Measurements from ENCODE around the gene TRIM17.

Gene TRIM17

DNA sequence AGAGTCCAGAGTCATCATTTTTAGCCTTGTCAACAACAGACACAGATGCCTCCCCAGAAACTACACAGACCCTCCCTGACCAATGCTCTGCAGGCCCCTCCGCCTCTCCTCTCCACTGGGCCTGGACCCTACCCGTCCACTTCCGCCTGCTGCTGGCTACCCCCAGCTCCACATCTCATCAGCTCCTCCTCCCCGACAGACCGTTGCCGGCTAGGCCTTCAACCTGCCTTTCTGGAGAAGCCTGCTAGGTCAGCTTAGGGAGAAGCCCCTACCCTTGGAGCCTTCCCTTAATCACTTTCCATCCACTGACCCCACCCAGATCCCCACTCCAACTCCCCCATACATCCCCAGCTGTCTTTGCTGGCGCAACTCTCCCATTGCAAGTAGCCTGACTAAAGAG, 1.4 kb downstream of the TRIM17 start:
- no peak for DNase-seq

DNA sequence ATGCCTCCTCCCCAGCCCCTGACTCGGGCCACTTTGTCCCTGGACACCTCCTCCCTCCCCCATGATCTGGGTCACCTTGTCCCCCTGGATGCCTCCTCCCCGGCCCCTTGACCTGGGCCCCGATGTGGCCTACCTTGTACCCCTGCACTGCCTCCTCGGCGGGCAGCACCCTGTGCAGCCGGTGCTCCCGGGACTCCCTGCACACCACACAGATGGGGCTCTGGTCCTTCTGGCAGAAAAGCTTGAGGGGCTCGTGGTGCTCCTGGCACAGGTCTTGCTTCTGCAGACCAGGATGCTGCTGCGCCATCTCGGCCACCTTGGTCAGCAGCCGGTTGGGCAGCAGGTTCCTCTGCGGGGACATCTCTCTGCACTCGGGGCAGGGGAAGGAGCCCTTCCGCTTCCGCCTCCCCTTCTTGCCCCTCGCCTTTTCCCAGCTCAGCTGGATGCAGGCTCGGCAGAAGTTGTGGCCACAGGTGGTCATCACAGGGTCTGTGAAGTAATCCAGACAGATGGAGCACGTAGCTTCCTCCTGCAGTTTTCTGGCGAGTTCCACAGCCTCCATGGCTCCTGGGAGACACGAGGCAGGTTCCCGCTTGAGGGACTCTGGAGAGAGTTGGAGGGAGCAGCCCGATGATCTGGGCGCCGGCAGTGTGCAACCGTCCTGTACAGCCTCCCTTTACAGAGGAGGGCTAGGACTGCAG, 2.0 kb downstream of the TRIM17 start:
- no peak for DNase-seq

DNA sequence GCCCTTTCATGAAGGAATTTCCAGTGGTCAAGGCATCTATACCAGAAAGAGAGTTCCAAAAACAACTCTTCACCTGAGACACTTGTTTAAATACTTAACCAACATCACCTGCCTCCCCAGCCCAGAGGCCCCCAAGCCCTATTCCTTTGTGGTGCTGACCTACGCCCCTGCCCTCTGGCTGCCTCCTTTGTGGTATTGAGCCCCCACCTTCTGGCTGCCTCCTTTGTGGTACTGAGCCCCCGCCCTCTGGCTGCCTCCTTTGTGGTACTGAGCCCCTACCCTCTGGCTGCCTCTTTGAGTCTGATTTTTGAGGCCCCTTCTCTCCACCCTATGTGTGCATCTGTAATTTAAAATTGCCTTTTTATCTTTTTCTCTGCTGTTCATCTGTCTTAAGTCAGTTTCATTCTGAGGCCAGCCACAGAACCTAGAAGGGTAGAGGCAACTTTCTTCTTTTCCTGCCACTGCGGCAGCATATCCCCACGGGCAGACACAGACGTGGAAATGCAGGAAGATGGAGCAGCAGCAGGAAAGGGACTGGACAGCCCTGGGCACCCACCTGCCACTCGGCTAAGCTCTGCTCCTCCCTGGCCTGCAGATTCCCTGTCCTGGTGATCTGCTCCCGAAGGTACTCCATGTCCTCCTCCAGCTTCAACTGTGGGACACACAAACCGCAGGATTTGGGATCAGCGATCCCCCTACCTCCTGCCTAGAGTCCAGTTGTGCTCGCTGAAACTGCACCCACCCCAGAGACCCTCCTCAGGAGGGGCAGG, 3.2 kb downstream of the TRIM17 start:
- DNase-seq: no peak

DNA sequence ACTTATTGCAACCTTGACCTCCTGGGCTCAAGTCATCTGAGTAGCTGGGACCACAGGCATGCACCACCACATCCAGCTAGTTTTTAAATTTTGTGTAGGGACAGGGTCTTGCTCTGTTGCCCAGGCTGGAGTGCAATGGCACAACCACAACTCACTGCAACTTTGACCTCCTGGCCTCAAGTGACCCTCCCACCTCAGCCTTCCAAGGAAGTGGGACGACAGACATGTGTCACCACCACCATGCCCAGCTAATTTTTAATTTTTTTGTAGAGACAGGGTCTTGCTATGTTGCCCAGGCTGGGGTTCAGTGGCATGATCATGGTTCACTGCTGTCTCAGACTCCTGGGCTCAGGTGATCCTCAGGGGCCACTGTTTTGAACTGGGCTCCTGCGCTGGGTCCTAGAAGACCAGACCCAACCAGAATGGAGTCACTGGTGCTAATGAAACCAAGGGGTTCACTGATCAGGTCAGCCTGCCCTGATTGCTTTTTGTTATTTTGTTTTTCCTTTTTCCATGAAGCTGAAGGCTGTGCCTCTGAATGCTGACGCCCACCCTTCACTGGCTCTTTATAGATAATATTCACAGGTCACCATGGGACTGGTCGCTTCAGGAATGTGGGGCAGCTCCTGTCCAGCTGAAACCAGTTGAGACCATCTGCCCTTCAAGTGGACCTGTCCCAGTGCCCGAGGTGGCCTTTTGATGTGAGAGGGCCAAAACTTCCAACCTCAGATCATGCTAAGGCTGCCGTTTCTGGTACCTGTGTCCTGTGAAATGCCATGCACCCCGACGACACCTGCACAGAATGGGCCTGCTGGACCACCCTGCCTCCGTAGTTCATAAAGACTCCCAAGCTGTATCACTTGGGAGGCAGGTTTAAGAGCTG, 4.9 kb downstream of the TRIM17 start:
- no peak for DNase-seq

DNA sequence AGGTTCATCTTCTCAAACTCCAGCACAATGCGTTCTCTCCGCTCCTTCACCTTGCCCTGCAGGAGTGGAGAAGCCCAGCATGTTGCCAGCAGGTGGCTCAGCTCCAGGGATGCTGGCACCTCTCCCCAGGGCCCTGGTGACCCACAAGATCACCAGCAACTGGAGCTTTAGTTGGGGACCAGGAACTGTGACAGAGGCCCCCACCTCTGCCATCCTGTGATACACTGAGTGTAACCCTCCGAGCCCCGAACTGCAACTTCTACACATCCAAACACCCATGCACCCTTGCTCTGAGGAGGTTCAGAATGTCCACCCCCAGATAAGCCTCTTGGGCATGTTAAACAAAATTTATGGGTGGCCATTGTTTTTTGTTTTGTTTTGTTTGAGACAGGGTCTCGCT, 5.5 kb downstream of the TRIM17 start:
- no peak for DNase-seq

DNA sequence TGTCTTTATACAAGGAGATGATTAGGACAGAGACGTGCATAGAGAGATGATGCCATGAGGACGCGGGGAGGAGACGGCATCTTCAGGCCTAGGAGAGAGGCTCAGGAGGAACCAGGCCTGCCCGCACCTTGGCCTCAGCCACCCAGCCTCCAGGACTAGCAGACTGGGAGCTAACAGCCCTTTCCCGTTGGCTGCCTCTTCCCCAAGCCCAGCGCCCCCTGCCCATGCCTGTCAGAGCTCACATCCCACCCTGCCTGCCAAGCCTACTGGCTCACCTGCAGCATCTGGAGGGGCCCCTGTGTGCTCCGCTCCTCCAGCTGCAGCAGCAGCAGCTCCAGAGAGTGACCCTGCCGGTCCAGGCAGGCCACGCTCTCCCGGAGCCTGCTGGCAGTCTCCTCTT, 6.0 kb downstream of the TRIM17 start:
- DNase-seq: peak; percentile 24

DNA sequence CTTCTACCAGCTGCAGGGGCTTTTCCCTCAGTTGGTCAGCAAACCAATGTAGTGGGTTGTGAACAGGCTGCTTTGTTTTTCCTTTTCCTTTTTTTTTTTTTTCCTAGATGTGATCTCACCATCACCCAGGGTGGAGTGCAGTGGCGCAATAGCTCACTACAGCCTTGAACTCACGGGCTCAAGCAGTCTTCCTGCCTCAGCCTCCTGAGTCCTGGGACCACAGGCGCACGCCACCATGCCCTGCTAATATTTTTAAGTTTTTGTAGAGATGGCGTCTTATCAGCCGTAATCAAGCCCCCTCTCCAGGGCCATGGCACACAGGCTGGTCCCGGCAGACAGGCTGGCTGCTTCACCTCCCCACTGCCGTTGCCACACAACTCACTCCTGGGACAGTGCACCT, 6.6 kb downstream of the TRIM17 start:
- no peak for DNase-seq

DNA sequence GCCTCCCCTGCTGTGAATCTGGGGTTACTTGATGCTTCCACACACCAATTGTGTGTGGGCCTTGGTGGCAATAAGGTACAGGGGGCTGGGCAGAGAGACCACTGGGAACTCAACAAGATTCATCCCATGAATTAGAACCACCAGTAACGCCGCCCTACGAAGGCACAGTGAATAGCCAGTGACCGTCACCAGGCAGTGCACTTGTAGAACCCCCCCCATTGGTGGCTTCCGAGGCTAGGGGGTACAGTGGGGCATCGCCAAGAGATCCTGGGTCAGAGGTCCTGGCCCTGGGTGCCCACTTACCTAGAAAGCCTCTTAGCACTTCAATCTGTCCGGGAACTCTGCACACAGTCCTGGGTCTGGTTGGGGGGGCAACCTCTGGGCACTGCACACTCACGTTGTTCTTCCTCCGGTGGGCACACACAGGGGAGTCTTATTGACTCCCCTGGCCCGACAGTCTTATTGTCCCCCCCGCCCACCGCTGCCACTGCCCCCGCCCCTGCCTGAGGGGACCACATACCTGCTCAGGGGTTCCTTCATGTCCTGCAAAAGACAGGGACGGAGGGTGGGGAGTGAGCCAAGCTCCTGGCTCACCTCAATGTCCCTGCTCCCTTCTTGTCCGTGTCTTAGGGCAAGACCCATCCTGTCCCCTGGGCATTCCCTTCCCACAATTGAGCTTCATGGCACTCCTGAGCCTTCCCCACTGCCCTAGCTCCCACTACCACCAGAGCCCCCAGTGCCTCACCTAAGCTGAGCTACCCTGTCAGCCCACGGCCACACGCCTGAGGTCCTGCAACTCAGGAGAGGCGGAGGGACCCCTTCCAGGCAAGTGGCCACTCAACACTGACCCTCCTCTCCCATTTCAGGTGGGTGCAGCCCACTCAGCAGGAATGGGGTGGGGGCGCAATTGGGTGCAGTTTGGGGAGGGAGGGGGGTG, 7.5 kb downstream of the TRIM17 start:
- DNase-seq: peak; percentile 17

DNA sequence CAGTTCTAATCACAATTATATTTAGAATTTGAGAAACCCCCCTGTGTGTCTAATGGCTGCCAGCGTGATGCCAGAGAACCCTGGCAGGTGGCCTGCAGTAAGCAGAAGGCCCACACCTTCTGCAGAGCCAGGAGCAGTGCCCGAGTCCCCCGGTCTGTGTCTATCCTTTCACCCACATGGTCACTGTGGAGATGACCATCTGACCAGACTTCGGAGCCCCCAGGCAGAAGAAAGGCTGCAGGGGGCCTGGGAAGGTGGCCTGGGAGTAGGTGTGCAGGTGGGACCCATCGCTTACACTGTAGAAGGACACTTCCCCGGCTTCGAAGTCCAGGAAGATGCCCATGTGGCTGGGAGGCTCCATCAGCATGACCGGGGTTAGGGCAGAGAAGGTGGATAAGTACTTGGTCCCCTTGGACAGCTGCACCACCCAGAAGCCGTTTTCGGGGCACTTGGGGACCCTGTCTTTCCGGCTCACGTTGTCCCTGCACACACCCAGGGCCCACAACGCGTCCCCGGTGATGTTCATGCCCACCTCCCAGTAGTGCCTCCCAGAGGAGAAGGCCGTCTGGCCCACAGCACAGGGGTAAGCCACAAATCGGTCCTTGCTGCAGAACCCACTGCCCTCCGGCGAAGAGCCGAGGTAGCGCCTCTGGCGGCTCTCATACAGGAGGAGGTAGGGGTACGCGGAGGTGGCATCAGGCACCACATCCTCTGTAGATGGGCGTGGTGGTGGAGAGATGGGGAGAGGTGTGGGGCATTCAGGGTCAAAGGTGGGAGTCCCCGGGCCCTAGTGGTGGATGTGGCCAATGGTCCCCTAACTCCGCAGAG, 8.4 kb downstream of the TRIM17 start:
- DNase-seq: peak; percentile 37

DNA sequence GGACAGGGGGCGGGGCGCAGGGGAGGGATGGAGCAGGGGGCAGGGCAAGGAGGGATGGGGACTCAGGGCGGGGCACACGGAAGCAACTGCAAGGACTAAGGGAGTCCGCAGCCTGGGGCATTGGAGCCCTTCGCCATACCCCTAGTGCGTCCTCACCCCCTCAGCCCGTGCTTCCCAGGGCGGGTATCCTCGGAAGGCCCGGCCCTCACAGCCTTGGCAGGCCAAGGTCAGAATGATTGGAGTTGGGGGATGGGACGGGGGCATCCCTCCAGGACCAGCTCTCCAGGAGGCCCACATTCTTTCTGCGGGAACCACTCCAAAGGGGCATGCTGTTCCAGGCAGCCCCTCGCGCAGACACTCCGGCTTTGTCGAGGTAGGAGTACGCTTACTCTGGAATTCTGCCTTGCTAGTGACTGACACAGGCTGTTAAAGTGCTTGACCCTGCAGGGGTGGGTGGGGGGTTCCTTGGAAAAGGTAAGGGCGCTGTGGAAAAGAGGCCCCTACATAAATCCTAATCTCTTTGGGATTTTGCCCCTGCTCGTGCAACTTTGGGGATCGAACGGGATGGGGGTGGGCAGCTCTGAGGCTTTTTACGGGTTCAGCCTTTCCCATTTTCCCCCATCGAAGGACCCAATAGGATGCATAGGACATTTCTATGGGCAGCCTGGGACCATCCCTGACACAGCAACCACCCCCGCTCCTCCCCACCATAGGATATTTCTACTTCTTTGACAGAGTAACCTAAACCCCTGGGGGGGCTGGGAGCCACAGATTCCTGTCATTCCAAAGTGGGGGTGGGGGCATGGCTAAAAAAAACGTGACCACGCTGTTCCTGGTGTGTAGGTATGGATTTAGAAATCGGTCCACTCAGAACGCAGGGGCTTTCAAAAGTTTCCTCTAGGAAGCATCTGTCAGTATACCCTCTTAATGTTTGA, 9.3 kb downstream of the TRIM17 start:
- DNase-seq: peak; percentile 21

DNA sequence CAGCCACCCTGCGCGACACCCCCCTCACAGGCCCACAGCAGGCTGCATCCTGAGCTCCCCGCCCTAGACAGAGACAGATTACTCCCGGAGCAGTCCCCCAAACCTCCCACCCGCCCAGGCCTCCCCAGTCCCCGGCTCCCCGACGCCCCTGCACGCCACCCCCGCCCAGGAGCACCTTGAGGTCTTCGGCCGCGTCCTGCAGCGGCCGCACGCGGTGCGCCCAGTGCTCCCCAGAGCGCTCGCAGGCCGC, 10.8 kb downstream of the TRIM17 start:
- DNase-seq: no peak

DNA sequence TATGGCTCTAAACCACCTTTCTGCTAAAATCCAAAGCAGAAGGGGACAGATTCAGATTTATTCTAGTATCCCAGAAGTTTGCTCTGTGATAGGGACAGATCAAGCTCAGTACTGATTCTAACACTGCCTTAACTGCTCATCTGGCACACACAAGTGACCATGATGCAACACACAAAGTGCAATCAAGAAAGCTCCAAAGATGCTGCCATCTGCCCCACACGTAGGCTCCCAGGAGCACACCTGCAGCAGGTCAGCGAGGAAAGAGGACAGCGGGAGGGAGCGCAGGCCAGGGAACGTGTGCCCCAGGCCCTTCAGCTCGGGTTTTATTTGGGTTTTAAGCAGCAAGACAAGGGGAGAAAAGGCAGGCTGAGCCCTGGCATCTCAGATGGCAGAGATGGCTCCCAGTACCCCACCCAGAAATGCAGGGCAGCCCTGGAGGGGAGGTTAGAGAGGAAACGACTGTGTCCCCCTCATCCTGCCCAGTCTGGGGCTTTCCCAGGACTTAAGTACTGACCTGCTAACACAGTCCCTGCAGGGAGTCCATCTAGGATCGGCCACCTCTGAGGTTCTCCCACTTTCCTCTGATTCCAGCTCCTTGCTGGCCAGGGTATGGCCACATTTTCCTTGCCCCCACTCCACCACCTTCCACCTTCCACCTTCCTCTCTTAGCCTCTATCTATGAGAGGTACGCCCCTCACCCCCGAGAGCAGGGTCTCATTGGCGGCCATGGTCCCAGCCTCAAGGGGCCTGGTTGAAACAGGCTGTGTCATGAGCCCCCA, 11.3 kb downstream of the TRIM17 start:
- peak; percentile 44 for DNase-seq

DNA sequence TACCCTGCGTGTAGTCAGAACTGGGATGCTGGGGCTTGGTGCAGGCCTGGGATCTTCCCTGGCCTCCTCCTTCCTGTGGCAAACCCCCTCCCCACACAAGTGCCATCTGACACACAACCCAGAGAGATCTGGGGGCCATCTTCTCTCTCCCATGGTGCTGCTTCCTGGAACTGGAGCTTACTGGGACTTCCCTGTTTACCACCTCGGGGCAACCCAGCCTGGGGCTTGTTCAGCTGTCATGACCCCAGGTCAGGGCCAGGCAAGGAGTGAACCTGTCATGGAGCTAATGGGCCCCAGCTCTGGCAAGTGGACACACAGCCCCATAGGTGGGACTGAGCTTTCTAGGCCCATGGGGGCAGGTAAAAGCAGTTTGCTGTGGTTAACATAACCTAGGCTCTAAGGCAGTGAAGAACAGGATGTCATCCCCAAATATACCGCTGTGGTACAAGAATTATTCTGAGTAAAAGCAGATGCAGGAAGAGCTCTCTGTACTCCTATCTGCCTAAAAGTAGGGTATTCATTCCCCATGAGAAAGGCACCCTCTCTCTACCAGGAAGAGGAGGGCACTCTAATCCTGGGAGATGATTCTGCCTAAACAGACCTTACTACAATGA, 12.4 kb downstream of the TRIM17 start:
- peak; percentile 28 for DNase-seq

DNA sequence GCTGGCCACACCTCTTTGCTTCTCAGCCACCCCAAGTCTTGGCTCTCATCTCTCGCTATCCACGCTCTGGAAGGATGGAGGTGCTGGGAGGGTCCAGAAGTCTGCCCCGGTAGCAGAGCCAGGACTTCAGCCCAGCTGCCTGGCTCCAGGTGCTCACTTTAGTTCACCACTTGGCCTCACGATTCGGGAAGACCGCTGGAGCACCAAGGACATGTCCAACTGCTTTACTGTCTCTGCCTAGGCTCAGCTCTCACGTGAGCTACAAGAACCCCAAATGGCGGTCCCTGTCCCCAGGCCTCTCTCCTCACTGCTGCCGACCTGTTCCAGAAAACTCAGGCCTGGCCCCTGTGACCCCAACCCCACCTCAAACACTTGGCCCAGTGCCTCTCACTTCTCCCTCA, 13.4 kb downstream of the TRIM17 start:
- DNase-seq: peak; percentile 31

DNA sequence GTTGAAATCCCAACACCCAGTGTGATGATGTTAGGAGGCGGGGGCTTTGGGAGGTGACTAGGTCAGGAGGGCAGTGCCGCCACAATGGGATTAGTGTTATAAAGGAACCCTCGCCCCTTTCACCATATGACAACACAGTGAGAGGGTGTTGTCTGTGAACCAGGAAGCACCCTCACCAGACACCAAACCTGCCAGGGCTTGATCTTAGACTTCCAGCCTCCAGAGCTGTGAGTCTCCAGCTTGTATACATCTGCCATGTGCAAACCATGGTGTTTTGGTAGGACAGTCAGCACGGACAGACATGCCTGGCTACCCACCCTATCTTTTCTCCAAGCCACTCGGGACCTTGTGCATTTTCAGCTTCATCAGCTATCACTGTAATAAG, 14.0 kb downstream of the TRIM17 start:
- no peak for DNase-seq

DNA sequence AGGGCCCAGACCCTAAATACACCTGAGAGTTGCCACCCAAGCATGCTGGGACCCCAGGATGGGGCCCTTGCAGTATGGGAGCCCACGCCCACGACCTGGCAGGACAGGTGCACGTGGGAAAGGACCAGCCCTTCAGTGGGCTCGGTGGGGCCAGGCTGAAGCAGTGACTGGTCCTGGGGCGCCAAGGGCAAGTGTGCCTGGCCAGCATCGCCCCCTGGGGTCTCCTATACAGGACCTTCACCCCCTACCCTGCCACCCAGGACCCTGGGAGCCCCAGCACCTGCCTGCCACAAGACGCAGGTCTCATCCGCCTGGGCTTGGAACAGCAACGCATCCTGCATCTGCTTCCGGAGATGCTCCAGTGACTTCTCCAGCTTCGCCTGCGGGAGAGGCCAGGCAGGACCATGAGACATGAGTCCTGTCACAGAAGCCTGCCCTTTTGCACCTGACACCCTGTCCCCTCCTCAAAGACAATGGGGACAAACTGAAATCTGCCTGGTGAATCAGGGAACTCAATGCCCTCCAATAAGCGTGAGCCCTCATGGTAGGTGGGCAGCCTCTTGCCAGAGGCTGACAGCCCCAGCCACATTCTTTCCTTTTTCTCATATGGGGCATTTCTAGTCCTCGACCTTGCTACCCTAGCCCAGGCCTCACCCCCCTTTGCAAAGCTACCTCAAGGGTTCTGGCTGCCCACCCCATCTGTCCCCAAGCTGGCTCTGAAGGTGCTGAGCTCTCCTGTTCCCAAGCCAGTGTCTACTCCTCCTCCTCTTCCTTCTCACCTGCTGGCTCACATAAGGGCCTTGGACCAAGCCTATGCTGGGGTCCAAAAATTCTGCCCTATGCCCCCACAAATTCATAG, 14.7 kb downstream of the TRIM17 start:
- no peak for DNase-seq

DNA sequence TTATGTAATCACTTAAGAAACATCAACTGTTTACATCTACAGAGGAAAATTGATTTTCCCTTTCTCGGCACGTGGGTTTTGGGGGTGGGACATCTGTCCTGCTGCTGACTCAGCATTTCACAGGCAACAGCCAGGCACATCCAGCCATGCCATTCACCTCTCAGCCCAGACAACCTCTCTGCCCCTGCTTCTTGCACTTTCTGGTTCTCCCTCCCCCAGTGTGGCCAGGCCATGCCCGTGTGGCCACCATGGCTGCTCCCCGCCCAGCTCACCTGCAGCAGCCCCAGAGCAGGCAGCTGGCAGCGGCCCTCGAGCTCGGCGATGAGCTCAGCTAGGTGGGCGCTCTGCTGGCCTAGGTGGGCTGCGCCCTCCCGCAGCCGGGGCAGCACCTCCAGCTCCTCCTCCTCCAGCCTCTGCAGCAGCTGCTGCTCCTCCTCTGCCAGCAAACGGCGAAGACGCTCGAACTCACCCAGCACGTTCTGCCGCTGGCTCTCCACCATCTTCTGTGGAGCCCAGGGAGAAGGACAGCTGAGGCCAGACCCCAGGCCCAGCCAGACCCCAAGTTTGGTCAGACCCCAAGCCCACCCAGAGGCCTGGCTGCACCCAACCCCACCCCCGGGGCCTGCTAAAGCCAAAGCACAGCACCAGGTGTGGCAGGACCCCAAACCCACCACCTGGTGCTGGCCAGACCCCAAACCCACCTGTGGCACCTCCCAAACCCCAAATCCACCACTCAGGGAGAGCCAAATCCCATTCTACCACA, 15.8 kb downstream of the TRIM17 start:
- peak; percentile 18 for DNase-seq

DNA sequence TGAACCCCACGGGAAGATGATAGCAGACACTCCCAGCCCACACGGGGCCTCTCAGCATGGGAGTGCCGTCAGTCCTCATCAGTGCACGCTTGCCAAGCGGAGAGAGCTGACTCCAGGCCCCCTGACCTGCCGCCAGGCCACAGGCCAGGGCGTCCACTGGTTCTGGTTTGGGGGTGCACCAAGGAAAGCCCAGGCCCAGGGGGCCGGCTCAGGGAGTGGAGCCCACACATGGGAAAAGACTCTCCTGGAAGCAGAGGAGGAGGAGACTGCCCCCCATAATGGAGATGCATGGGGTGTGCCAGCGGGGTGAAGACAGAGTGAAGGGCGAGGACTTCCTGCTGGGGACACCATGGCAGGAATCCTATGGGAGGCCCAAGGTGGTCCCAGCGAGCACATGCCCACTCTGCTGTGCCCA, 16.4 kb downstream of the TRIM17 start:
- DNase-seq: no peak
